Measurements from ENCODE around the gene ASAP2.

Gene ASAP2

DNA sequence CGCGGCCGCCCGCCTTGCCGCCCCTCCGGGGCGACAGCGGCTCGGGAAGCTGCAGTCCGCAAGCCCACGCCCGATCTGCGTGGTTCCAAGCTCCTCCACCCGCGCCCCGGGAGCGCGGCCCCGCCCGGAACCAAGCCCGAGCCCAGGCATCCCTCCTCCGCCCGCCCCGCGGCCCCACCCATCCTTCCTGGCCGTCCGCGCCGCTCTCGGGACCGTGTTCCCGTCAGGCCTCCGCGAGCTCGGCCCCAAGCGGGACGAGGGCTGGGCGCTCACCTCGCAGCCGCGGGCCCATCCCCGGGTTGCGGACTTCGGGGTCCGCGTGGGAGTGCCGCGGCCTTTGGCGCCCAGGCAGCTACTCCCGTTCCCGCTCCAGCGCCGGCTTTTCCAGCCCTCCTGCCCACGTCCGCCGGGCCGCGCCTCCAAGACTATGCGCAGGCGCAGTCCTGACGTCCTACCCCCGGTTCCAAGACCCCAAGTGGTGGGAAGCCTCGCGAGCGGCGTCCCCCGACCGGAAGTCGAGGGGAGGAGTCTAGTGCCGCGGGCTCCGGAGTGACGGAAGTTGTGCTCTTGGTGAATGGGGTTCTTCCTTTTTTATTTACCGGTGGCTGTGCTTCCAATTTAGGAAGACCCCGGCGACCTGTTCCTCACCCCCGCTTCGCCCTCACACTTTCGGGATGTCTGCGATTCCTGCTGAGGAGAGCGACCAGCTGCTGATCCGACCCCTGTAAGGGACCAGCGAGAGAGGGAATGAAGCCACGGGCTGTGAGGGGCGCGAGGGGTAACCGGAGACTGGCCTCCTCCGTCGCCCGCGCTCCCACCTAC is 216.7 kb downstream of the ASAP2 start, which contains the start of the genes CPSF3 and ITGB1BP1:
Gene CPSF3 (plus strand): TSS at position 555 of the 822 bp plus-strand sequence. CDS start 120 bp downstream, at position 675.
Gene ITGB1BP1 (minus strand): TSS at position 429 of the 822 bp plus-strand sequence. CDS start 4,831 bp downstream, outside the sequence.
- Mint-ChIP-seq H3K36me3 (peaks cover 17% of the 10 kb centered on the region), H3K4me3 (no peak within 1 kb of the TSS), H3K9me3 (no peaks in the 10 kb centered on the region), H3K4me1 (peaks cover 30% of the 10 kb centered on the region), H3K27ac (peak within 1 kb of the TSS; percentile 94), H3K27me3 (no peaks in the 10 kb centered on the region)
- CTCF ChIA-PET: no interaction called here
- peak; percentile 98 for DNase-seq

DNA sequence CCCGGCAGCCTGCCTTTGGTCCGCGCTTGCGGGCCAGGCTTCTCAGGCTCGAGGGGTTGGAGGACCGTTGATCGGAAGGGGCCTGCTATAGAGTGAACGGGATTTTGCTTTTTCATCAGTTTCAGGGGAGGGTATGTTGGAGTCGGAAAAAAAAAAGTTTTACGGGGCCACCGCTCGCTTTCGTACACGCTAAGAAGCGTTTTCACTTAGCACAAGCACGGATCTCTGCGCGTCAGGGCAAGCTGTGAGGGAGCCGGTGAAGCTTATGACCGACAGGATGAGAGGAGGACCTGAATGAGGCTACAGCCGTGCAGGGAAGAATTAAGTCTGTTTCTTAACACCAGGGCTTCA is 217.3 kb downstream of the ASAP2 start:
- Mint-ChIP-seq H3K4me3 (no peak overlapping the region), H3K27me3 (no peaks in the 10 kb centered on the region), H3K9me3 (no peaks in the 10 kb centered on the region), H3K4me1 (peaks cover 31% of the 10 kb centered on the region), H3K36me3 (peaks cover 20% of the 10 kb centered on the region), H3K27ac (no peak overlapping the region)
- CTCF ChIA-PET: no interaction called here
- peak; percentile 60 for DNase-seq

DNA sequence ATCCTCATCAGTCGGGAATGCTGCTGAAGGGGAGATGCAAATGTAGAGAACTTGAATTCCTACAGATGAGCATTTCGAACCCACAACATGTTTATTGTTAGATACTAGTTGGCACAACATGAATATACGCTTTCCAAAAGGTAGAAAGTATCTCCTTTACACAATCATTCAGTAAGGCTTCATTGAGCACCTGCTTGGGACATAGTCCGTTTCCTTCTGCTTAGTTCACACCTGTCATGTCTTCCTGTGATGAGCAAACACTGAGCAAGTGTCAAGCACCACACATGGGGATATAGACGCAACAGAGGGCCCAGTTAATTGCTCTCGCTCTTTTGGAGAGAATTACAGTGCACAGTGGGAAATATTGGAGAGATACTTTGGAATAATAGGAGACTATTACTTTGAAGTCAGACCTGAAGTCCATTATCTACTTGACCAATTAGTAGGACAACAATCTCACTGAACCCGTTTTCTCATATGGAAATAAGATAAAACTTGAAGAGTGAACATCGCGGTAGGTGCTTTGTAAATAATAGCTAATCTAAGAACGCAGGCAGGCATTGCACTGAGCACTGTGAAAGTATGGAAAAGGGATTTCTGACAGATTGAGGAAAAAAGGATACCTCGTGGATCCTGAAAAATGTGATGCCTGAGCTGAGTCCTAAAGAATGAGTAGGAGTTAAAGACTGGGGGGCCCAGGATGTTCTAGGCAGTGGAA is 218.0 kb downstream of the ASAP2 start:
- no peak overlapping the region for H3K4me3 Mint-ChIP-seq
- CTCF ChIA-PET: no interaction called here
- no peak for DNase-seq
- peaks cover 27% of the 10 kb centered on the region for H3K4me1 Mint-ChIP-seq
- H3K36me3 Mint-ChIP-seq: peaks cover 22% of the 10 kb centered on the region
- H3K27me3 Mint-ChIP-seq: no peaks in the 10 kb centered on the region
- no peak overlapping the region for H3K27ac Mint-ChIP-seq
- no peaks in the 10 kb centered on the region for H3K9me3 Mint-ChIP-seq

DNA sequence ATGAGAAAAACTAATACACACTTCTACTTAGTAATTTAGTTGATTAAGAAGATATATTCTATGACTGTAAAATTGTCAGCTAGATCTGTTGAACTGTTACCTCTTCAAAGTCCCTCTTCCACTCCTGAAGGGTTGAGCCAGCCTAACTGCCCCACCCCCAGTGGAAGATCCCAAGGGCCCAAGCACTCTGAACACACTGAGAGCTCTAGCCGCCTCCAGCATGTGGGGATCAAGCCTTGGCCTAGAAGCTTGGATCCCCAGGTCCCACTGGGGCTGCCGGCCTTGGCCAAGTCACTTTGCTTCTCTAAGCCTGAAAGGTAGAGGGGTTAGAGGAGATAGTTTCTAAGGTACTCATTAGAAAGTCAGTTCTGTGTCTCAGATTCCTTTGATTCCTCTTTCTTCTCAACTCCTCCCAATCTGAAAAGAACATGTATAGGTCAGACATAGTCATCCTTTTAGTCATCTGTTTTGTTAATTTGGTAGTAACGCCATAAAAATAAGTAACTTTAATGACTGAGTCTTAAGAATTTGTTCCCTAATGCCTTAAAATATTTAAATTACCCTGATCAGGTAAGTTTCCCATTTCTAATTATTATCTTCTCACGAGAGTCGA is 222.5 kb downstream of the ASAP2 start:
- Mint-ChIP-seq H3K27me3 (no peaks in the 10 kb centered on the region), H3K9me3 (no peaks in the 10 kb centered on the region), H3K36me3 (peaks cover 36% of the 10 kb centered on the region), H3K4me1 (peaks cover 11% of the 10 kb centered on the region), H3K27ac (no peak overlapping the region), H3K4me3 (no peak overlapping the region)
- CTCF ChIA-PET: no interaction called here
- DNase-seq: no peak

DNA sequence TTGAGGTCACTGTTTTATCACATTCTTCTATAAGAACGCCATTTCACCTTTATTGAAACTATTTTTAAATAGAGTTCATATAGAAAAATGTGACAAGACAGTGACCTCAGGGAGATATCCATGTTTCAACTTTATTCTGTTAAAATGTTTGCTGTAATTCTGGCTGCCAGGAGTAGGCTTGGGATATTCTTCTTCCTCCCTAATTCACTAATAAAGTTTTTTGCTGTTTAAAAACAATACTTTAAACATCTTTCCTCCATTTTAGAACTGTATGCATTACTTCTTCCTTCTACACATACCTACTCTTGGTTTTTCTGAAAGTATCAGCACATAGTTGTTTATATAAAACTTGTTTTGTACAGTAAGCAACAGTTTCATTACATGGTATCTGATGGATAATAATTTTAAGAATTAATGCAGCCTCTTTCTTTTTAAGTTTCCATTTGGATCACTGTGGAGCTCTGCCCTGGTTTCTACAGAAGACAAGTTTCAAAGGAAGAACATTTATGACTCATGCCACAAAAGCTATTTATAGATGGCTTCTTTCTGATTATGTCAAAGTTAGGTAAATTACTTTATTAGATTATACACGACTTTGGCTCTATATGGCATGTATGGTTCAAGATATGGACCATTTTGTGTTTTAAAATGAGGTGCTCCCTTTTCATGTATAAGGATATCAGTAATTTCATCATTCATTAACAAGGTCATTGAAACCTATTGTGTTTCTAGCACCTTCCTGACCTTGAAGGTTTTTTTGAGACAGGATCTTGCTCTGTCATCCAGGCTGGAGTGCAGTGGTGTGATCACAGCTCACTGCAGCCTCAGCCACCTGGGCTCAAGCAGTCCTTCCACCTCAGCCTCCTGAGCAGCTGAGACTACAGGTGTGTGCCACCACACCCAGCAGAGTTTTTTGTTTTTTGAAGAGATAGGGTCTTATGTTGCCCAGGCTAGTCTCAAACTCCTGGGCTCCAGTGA is 224.0 kb downstream of the ASAP2 start:
- Mint-ChIP-seq H3K4me1 (peaks cover 11% of the 10 kb centered on the region), H3K36me3 (peaks cover 40% of the 10 kb centered on the region), H3K9me3 (no peaks in the 10 kb centered on the region), H3K27me3 (no peaks in the 10 kb centered on the region), H3K27ac (peak overlapping the region; percentile 60), H3K4me3 (no peak overlapping the region)
- CTCF ChIA-PET: no interaction called here
- DNase-seq: no peak

DNA sequence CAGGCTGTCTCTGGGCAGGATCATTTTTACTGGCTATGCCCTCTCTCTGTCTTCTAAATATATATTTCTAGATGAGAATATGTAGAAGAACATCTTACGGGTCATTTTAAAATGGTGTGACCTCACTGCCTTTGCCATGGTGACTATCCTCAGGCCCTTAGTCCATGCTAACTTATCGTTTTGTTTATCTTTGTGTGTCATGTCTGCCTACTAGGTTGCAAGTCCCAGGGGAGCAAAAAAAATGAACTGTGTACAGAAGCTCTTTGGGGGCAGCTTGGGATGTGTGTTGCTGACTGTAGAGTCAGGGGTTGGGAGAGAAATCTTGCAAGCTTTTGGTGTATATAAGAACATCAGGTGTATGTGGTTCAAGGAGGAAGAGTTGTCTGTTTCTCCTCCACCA is 227.9 kb downstream of the ASAP2 start:
- Mint-ChIP-seq H3K27ac (no peak overlapping the region), H3K4me1 (peaks cover 9% of the 10 kb centered on the region), H3K4me3 (no peak overlapping the region), H3K27me3 (no peaks in the 10 kb centered on the region), H3K36me3 (peaks cover 57% of the 10 kb centered on the region), H3K9me3 (no peaks in the 10 kb centered on the region)
- CTCF ChIA-PET: no interaction called here
- DNase-seq: no peak

DNA sequence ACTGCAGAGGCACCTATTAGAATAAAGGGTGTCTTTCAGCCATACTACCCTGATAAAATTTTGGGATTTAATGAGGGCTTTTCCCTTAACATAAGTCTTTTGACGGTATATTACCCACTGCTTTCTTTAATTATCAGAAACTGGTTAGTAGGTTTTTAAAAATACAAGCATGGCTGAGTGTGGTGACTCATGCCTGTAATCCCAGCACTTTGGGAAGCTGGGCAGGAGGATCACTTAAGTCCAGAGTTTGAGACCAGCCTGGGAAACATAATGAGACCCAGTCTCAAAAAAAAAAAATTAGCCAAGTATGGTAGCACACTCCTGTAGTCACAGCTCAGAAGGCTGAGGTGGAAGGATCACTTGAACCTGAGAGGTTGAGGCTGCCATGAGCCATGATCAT is 232.9 kb downstream of the ASAP2 start:
- no peak for DNase-seq
- H3K27ac Mint-ChIP-seq: no peak overlapping the region
- CTCF ChIA-PET: no interaction called here
- H3K36me3 Mint-ChIP-seq: peaks cover 57% of the 10 kb centered on the region
- no peak overlapping the region for H3K4me3 Mint-ChIP-seq
- H3K27me3 Mint-ChIP-seq: no peaks in the 10 kb centered on the region
- H3K9me3 Mint-ChIP-seq: no peaks in the 10 kb centered on the region
- no peaks in the 10 kb centered on the region for H3K4me1 Mint-ChIP-seq

- Mint-ChIP-seq H3K9me3 (no peaks in the 10 kb centered on the region), H3K36me3 (peaks cover 57% of the 10 kb centered on the region), H3K4me3 (no peak overlapping the region), H3K27me3 (no peaks in the 10 kb centered on the region), H3K27ac (no peak overlapping the region), H3K4me1 (peaks cover under 1% of the 10 kb centered on the region)
- DNase-seq: no peak
- CTCF ChIA-PET: no interaction called here
Observed at GRCh38 chr2:9440058-9440727, 233.6 kb downstream of the ASAP2 start.

DNA sequence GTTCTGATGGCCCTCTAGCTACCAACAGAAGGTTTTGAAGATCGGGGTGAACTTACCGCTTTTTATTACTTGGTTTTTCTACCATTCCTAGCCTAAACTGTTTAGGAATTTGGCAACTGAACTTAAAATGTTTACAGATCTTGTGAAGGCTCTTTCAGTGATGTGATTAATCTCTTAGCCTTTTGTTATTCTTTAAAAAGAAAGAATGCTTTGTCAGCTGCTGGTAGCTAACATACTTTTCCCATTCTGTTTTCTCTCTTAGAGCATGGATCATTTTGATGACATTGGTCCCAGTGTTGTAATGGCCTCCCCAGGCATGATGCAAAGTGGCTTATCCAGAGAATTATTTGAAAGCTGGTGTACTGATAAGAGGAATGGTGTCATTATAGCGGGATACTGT is 234.9 kb downstream of the ASAP2 start:
- CTCF ChIA-PET: no interaction called here
- DNase-seq: no peak
- Mint-ChIP-seq H3K27me3 (no peaks in the 10 kb centered on the region), H3K4me1 (peaks cover 4% of the 10 kb centered on the region), H3K36me3 (peaks cover 57% of the 10 kb centered on the region), H3K27ac (no peak overlapping the region), H3K4me3 (no peak overlapping the region), H3K9me3 (no peaks in the 10 kb centered on the region)

- CTCF ChIA-PET: no interaction called here
- Mint-ChIP-seq H3K9me3 (no peaks in the 10 kb centered on the region), H3K27me3 (no peaks in the 10 kb centered on the region), H3K27ac (no peak overlapping the region), H3K36me3 (peaks cover 49% of the 10 kb centered on the region), H3K4me3 (no peak overlapping the region), H3K4me1 (peaks cover 4% of the 10 kb centered on the region)
- no peak for DNase-seq
Observed at GRCh38 chr2:9443526-9443925, 236.9 kb downstream of the ASAP2 start.

- H3K4me3 Mint-ChIP-seq: no peak overlapping the region
- H3K4me1 Mint-ChIP-seq: peaks cover 4% of the 10 kb centered on the region
- CTCF ChIA-PET: no interaction called here
- H3K9me3 Mint-ChIP-seq: no peaks in the 10 kb centered on the region
- DNase-seq: no peak
- no peaks in the 10 kb centered on the region for H3K27me3 Mint-ChIP-seq
- peaks cover 48% of the 10 kb centered on the region for H3K36me3 Mint-ChIP-seq
- no peak overlapping the region for H3K27ac Mint-ChIP-seq
Observed at GRCh38 chr2:9445089-9445488, 238.5 kb downstream of the ASAP2 start.

DNA sequence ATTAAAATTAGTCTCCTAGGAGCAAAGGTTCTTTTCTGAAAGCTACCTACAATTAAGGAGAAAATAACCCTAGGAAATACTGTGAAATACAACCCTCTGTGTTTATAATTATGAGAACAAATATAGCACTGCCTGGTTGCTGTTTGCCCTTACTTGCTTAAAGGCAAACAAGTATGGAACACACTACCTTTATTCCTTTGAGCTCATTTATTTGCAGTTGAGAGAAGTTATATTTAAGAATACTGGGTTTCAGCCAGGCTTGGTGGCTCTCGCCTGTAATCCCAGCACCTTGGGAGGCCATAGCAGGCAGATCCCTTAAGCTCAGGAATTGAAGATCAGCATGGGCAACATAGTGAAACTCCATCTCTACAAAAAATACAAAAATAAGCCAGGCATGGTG is 244.6 kb downstream of the ASAP2 start:
- Mint-ChIP-seq H3K4me1 (no peaks in the 10 kb centered on the region), H3K9me3 (no peaks in the 10 kb centered on the region), H3K4me3 (no peak overlapping the region), H3K27ac (no peak overlapping the region), H3K36me3 (peaks cover 24% of the 10 kb centered on the region), H3K27me3 (no peaks in the 10 kb centered on the region)
- no peak for DNase-seq
- CTCF ChIA-PET: no interaction called here

Measured in activated naive CD4-positive, alpha-beta T cell treated with anti-CD3 and anti-CD28 coated beads, Interleukin-2, amount 10 ng/mL, durations not matched to agents 7 days and 5 days (primary cell).